OCI-LY1 (cell line): Measurements from ENCODE around the gene PLEKHH2.
"Not testable (repeated sequence)": the region's sequence is repeated elsewhere in the genome, so short reads cannot be mapped to it uniquely, and the experiment has no call there.

Experiments used
- H2AFZ ChIP-seq: fragments of 200-600 bp; sonication (generic), shearing (Covaris generic); 2 replicates; pipeline ENCODE4 v1.6.0; 2014; ENCODE audit warnings: antibody characterized with exemption, mild to moderate bottlenecking, low read length
- H3F3A ChIP-seq: fragments of 200-600 bp; sonication (generic), shearing (Covaris generic); 2 replicates; pipeline ENCODE4 v1.6.0; 2014; ENCODE audit warnings: mild to moderate bottlenecking, antibody characterized with exemption, low read length, moderate library complexity; ENCODE audit not compliant: insufficient read depth
- H3K27ac ChIP-seq: fragments of 200-600 bp; sonication (generic); 2 replicates; pipeline ENCODE4 v1.5.1; 2014; ENCODE audit warnings: low read length, mixed run types, mild to moderate bottlenecking, low read depth; ENCODE audit not compliant: poor library complexity, severe bottlenecking
- H3K27me3 ChIP-seq: fragments of 200-600 bp; sonication (generic); 2 replicates; pipeline ENCODE4 v1.6.0; 2014; ENCODE audit warnings: antibody characterized with exemption, mild to moderate bottlenecking, low read length, moderate library complexity; ENCODE audit not compliant: insufficient read depth
- H3K36me3 ChIP-seq: fragments of 200-600 bp; sonication (generic); 2 replicates; pipeline ENCODE4 v1.6.1; 2014; ENCODE audit warnings: mild to moderate bottlenecking, antibody characterized with exemption, low read length, moderate library complexity, mixed read lengths; ENCODE audit not compliant: insufficient read depth
- H3K4me1 ChIP-seq: fragments of 200-600 bp; sonication (generic); 2 replicates; pipeline ENCODE4 v1.5.1; 2014; ENCODE audit warnings: mild to moderate bottlenecking, low read length, moderate library complexity; ENCODE audit not compliant: insufficient read depth, severe bottlenecking
- H3K4me2 ChIP-seq: fragments of 200-600 bp; sonication (generic), shearing (Covaris generic); 2 replicates; pipeline ENCODE4 v1.6.1; 2014; ENCODE audit warnings: low read length
- H3K4me3 ChIP-seq: fragments of 200-600 bp; sonication (generic); 2 replicates; pipeline ENCODE4 v1.5.1; 2014; ENCODE audit warnings: low read length, low read depth, mild to moderate bottlenecking, mixed read lengths; ENCODE audit not compliant: poor library complexity, severe bottlenecking
- H3K79me2 ChIP-seq: fragments of 200-600 bp; shearing (Covaris generic); 2 replicates; pipeline ENCODE4 v1.6.1; 2016; ENCODE audit warnings: mixed run types, low read length, mixed read lengths; ENCODE audit not compliant: insufficient read depth
- H3K9ac ChIP-seq: fragments of 200-600 bp; sonication (generic), shearing (Covaris generic); 2 replicates; pipeline ENCODE4 v1.6.1; 2014; ENCODE audit warnings: mild to moderate bottlenecking, low read length, mixed read lengths
- H3K9me2 ChIP-seq: fragments of 200-600 bp; sonication (generic), shearing (Covaris generic); 2 replicates; pipeline ENCODE4 v1.6.1; 2014; ENCODE audit warnings: low read depth, mild to moderate bottlenecking, low read length, mixed read lengths
- H3K9me3 ChIP-seq: fragments of 200-600 bp; shearing (Covaris generic); 2 replicates; pipeline ENCODE4 v1.6.1; 2014; ENCODE audit warnings: low read length, mixed read lengths
- H4K20me1 ChIP-seq: fragments of 200-600 bp; sonication (generic), shearing (Covaris generic); 2 replicates; pipeline ENCODE4 v1.6.0; 2016; ENCODE audit warnings: mild to moderate bottlenecking, low read length; ENCODE audit not compliant: insufficient read depth
- CTCF ChIP-seq: fragments of 200-600 bp; sonication (generic), shearing (Covaris generic); IDR thresholded peaks from 2 replicates; pipeline ENCODE4 v1.5.1; 2017; ENCODE audit warnings: mild to moderate bottlenecking, antibody characterized with exemption, low read length, moderate library complexity, mixed read lengths
- EZH2 ChIP-seq: fragments of 200-600 bp; sonication (generic), shearing (Covaris generic); IDR thresholded peaks from 2 replicates; pipeline ENCODE4 v1.8.0; 2017; ENCODE audit warnings: borderline replicate concordance, mixed run types, mild to moderate bottlenecking, antibody characterized with exemption, low read length, moderate library complexity, mixed read lengths

PLEKHH2 gene

GRCh38 chr2:43689999-43690398 is 52.9 kb downstream of the PLEKHH2 start:
- Histone ChIP-seq H3K4me3 (no peak overlapping the region), H2AFZ (no peak overlapping the region), H4K20me1 (no peaks in the 10 kb centered on the region), H3K79me2 (no peaks in the 10 kb centered on the region), H3F3A (no peaks in the 10 kb centered on the region), H3K4me1 (no peaks in the 10 kb centered on the region), H3K9me2 (no peaks in the 10 kb centered on the region), H3K9ac (no peak overlapping the region), H3K27me3 (no peaks in the 10 kb centered on the region), H3K4me2 (no peak overlapping the region), H3K36me3 (no peaks in the 10 kb centered on the region), H3K9me3 (no peaks in the 10 kb centered on the region), H3K27ac (no peak overlapping the region)
- TF ChIP-seq EZH2: no peak
- TF ChIP-seq CTCF: no peak

- H3K9ac ChIP-seq: no peak overlapping the region
- H3K4me1 ChIP-seq: no peaks in the 10 kb centered on the region
- no peaks in the 10 kb centered on the region for H3K79me2 ChIP-seq
- no peaks in the 10 kb centered on the region for H3K27me3 ChIP-seq
- H3K9me3 ChIP-seq: no peaks in the 10 kb centered on the region
- H3K9me2 ChIP-seq: no peaks in the 10 kb centered on the region
- TF ChIP-seq CTCF (no peak), EZH2 (no peak)
- H3K4me3 ChIP-seq: no peak overlapping the region
- no peaks in the 10 kb centered on the region for H3F3A ChIP-seq
- no peak overlapping the region for H3K4me2 ChIP-seq
- no peaks in the 10 kb centered on the region for H3K36me3 ChIP-seq
- H4K20me1 ChIP-seq: no peaks in the 10 kb centered on the region
- no peak overlapping the region for H2AFZ ChIP-seq
- H3K27ac ChIP-seq: no peak overlapping the region
These were observed 55.5 kb downstream of the PLEKHH2 start for GRCh38 chr2:43692428-43692994.

GRCh38 chr2:43698140-43698539 is 61.1 kb downstream of the PLEKHH2 start:
- not testable (repeated sequence) for H3K27ac ChIP-seq, H3K36me3 ChIP-seq, H3K9me2 ChIP-seq, H2AFZ ChIP-seq, H3F3A ChIP-seq, H4K20me1 ChIP-seq, H3K9me3 ChIP-seq, H3K4me3 ChIP-seq, H3K4me1 ChIP-seq, H3K4me2 ChIP-seq, H3K79me2 ChIP-seq, H3K27me3 ChIP-seq, H3K9ac ChIP-seq

GRCh38 chr2:43699761-43700160 is 62.7 kb downstream of the PLEKHH2 start:
- Histone ChIP-seq H3K9ac (no peak overlapping the region), H3K36me3 (no peaks in the 10 kb centered on the region), H3K4me3 (no peak overlapping the region), H3F3A (no peaks in the 10 kb centered on the region), H4K20me1 (no peaks in the 10 kb centered on the region), H3K4me2 (no peak overlapping the region), H3K4me1 (no peaks in the 10 kb centered on the region), H3K27ac (no peak overlapping the region), H3K9me2 (no peaks in the 10 kb centered on the region), H2AFZ (no peak overlapping the region), H3K27me3 (no peaks in the 10 kb centered on the region), H3K79me2 (no peaks in the 10 kb centered on the region), H3K9me3 (no peaks in the 10 kb centered on the region)
- TF ChIP-seq CTCF (no peak), EZH2 (no peak)
